Activated CD8-positive, alpha-beta T cell treated with anti-CD3 and anti-CD28 coated beads for 36 hours (primary cell): ENCODE measurements around the gene OXGR1. TPM values are rescaled to one million over a fixed set of nuclear protein-coding genes. Genes with fewer than 3 reads are reported as not detected.

Source experiments
- ATAC-seq: fragments of 200-7000 bp; cut with Tn5 transposase; one replicate; pipeline ENCODE4 v1.10.0; 2021; ENCODE audit warnings: mild to moderate bottlenecking, moderate library complexity
- CTCF ChIA-PET: fragments of 350-600 bp; sonication (Branson Sonifier 250); formaldehyde crosslinking; loops from one replicate; lab custom pipeline; 2021; ENCODE audit warnings: antibody characterized with exemption; lab: Charles Lee
- POLR2A ChIA-PET: fragments of 350-600 bp; sonication (Branson Sonifier 250); formaldehyde crosslinking; loops from one replicate; lab custom pipeline; 2021; ENCODE audit warnings: antibody characterized with exemption; lab: Charles Lee
- DNase-seq: peaks from one replicate; pipeline ENCODE4 v3.0.0-alpha.2; 2020
- H3K27ac Mint-ChIP-seq: one replicate; pipeline ENCODE4 v1.8.0; 2021; ENCODE audit warnings: mild to moderate bottlenecking, mixed read lengths
- H3K27me3 Mint-ChIP-seq: one replicate; pipeline ENCODE4 v1.8.0; 2021; ENCODE audit warnings: mixed read lengths
- H3K36me3 Mint-ChIP-seq: one replicate; pipeline ENCODE4 v1.8.0; 2021; ENCODE audit warnings: low read depth, mixed read lengths
- H3K4me1 Mint-ChIP-seq: one replicate; pipeline ENCODE4 v1.8.0; 2021; ENCODE audit warnings: low read depth, mixed read lengths
- H3K4me3 Mint-ChIP-seq: one replicate; pipeline ENCODE4 v1.8.0; 2021; ENCODE audit warnings: mild to moderate bottlenecking, moderate library complexity, mixed read lengths
- H3K9me3 Mint-ChIP-seq: one replicate; pipeline ENCODE4 v1.8.0; 2021; ENCODE audit warnings: mixed read lengths
- intact Hi-C: fragments of 100-400 bp; cut with micrococcal nuclease; formaldehyde crosslinking; loops from one replicate; pipeline ENCODE4 v1.10.0; 2022
- total RNA-seq, 2 experiments: library from RNA; stranded (reverse); gene quantifications; one replicate each; pipeline ENCODE4 v1.2.3, GENCODE V29; 2021
- TF ChIP-seq, protein P1 (sequence below): fragments of 200-600 bp; IDR thresholded peaks from one replicate; pipeline ENCODE4 v1.8.0; 2022; ENCODE audit warnings: antibody characterized with exemption, mild to moderate bottlenecking

Gene OXGR1
- total RNA-seq, 2 experiments from 2014 or later = not detected

DNA sequence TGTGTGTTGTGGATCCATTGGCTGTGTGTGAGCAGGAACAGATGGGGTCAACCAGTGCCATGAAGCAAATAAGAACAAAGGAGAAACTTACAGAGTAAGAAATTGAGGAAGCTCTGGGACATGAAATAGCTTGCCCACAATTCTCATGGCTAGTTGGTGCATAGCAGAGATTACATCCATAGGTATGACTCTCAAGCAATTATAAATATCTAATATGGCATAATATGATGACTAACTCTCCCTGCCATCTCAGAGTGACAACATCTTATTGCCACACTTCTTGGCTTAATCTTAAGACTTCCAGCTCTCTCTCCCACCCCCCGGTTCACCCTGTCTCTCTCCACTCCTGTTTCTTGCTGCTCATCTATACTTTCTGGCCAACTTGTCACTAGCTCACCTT is 53.3 kb downstream of the OXGR1 start:
- Mint-ChIP-seq H3K4me1 (no peaks in the 10 kb centered on the region), H3K4me3 (no peak overlapping the region), H3K9me3 (no peaks in the 10 kb centered on the region), H3K27ac (no peak overlapping the region), H3K27me3 (no peaks in the 10 kb centered on the region), H3K36me3 (no peaks in the 10 kb centered on the region)
- ChIA-PET POLR2A (no interaction called here), CTCF (no interaction called here)
- intact Hi-C loops = no loop called here
- ATAC-seq = no peak
- TF ChIP-seq, protein P1, sequence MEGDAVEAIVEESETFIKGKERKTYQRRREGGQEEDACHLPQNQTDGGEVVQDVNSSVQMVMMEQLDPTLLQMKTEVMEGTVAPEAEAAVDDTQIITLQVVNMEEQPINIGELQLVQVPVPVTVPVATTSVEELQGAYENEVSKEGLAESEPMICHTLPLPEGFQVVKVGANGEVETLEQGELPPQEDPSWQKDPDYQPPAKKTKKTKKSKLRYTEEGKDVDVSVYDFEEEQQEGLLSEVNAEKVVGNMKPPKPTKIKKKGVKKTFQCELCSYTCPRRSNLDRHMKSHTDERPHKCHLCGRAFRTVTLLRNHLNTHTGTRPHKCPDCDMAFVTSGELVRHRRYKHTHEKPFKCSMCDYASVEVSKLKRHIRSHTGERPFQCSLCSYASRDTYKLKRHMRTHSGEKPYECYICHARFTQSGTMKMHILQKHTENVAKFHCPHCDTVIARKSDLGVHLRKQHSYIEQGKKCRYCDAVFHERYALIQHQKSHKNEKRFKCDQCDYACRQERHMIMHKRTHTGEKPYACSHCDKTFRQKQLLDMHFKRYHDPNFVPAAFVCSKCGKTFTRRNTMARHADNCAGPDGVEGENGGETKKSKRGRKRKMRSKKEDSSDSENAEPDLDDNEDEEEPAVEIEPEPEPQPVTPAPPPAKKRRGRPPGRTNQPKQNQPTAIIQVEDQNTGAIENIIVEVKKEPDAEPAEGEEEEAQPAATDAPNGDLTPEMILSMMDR = no peak
- no peak for DNase-seq

DNA sequence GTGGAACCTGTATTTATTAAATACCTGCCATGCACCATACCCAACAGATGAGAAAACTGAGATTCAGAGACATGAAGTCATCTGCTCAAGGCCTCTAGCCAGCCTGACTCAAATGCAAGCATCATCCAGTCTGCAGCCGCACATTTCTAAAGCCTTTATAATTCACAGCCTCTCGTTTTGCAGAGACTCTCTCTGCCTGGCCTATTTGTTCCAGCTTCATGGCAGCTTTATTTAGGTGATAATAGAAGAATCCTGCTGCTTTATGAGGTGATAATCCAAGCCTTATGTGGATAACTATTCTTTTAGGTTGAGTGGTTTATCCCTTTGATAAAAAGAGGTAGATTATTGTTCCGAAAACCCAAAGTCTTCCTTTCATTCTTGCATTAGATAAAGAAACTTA is 58.4 kb downstream of the OXGR1 start:
- intact Hi-C loops = no loop called here
- no peaks in the 10 kb centered on the region for H3K9me3 Mint-ChIP-seq
- H3K27ac Mint-ChIP-seq = no peak overlapping the region
- CTCF ChIA-PET = no interaction called here
- no peak for DNase-seq
- H3K27me3 Mint-ChIP-seq = no peaks in the 10 kb centered on the region
- no peaks in the 10 kb centered on the region for H3K36me3 Mint-ChIP-seq
- TF ChIP-seq, protein P1 = no peak
- no peak for ATAC-seq
- H3K4me1 Mint-ChIP-seq = no peaks in the 10 kb centered on the region
- H3K4me3 Mint-ChIP-seq = no peak overlapping the region
- POLR2A ChIA-PET = no interaction called here

Other genes with a start within 250 kb of the OXGR1 start
- 10 to 100 TPM; 15.8 to 16.1 TPM for gene MBNL2, start 227.9 kb upstream of the OXGR1 start, total RNA-seq